ENCODE results near the gene FOXN3.

DNA sequence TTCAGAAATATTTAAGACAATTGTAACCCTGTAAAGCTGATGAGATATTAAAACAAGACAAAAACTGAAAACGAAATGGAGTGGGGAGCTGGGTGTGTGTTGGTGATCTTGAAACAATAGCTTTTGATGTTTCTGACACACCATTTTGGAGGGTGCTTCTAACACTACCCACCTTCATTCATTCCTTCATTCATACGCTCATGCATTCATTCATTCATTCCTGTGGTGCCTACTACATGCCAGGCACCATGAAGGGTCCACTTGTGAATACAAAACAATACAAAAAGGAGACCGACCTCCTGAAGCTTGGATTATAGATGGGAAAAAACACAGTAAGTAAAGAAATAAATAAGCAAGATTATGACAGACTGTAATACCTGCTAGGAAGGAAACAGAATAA, 60.5 kb downstream of the FOXN3 start:
- TF ChIP-seq POLR2AphosphoS5 (IDR thresholded peaks at IDR 0.05; ENCODE audit: borderline replicate concordance, low read depth, low read length) (no peak), FOXP2 (optimal IDR thresholded peaks at IDR 0.05; ENCODE audit: control extremely low read depth, extremely low read length, insufficient read depth) (no peak), EZH2 (IDR thresholded peaks at IDR 0.05) (no peak)

Data from SK-N-MC (cell line).